NCI-H82 treated with DMSO at 0.1 percent for 48 hours (cell line): ENCODE measurements around the gene TUBG2.

Source experiments
- DNase-seq: peaks from one replicate; lab custom pipeline; 2025; ENCODE audit not compliant: unreplicated experiment; lab: John Stamatoyannopoulos, UW

The TUBG2 gene

GRCh38 chr17:42676424-42677011 lies 17.4 kb downstream of the TUBG2 start, which contains the start of gene PLEKHH3:
TSS of gene PLEKHH3 (minus strand) at chr17:42676994. CDS start at chr17:42676563, 431 bp downstream.
- DNase-seq = no peak

GRCh38 chr17:42677012-42677857 lies 18.2 kb downstream of the TUBG2 start:
- DNase-seq = peak; percentile 99

GRCh38 chr17:42677921-42678781 lies 19.1 kb downstream of the TUBG2 start:
- DNase-seq = peak; percentile 81

- DNase-seq = peak; percentile 34
Observed at GRCh38 chr17:42678951-42679491, 19.9 kb downstream of the TUBG2 start.

- DNase-seq = peak; percentile 62
Observed at GRCh38 chr17:42679492-42680330, 20.6 kb downstream of the TUBG2 start.

- no peak for DNase-seq
Observed at GRCh38 chr17:42680331-42680808, 21.3 kb downstream of the TUBG2 start.

GRCh38 chr17:42681976-42682721 lies 23.1 kb downstream of the TUBG2 start, which contains the start of gene CNTNAP1:
TSS of gene CNTNAP1 (plus strand) at chr17:42682531. CDS start at chr17:42682830, 299 bp downstream.
- peak; percentile 40 for DNase-seq

- DNase-seq = no peak
Observed at GRCh38 chr17:42682722-42683403, 23.8 kb downstream of the TUBG2 start.

GRCh38 chr17:42683407-42684034 lies 24.4 kb downstream of the TUBG2 start:
- DNase-seq = no peak

- DNase-seq = no peak
Observed at GRCh38 chr17:42684929-42685556, 26.0 kb downstream of the TUBG2 start.

GRCh38 chr17:42685831-42686230 lies 26.7 kb downstream of the TUBG2 start:
- DNase-seq = no peak

- no peak for DNase-seq
Observed at GRCh38 chr17:42686520-42687128, 27.5 kb downstream of the TUBG2 start.

GRCh38 chr17:42687707-42688320 lies 28.7 kb downstream of the TUBG2 start:
- DNase-seq = no peak

- no peak for DNase-seq
Observed at GRCh38 chr17:42690596-42690995, 31.5 kb downstream of the TUBG2 start.

GRCh38 chr17:42691021-42691545 lies 32.0 kb downstream of the TUBG2 start:
- no peak for DNase-seq

- no peak for DNase-seq
Observed at GRCh38 chr17:42692489-42692888, 33.4 kb downstream of the TUBG2 start.

- no peak for DNase-seq
Observed at GRCh38 chr17:42694524-42694923, 35.4 kb downstream of the TUBG2 start.
